SU-DHL-6 (cell line): ENCODE data around the gene COL5A1.

Experiments
- CTCF ChIP-seq: fragments of 200-600 bp; sonication (generic); IDR thresholded peaks from one replicate; pipeline ENCODE4 v1.5.1; 2017; ENCODE audit warnings: antibody characterized with exemption, mild to moderate bottlenecking, low read length, moderate library complexity; ENCODE audit not compliant: insufficient read depth, poor library complexity, severe bottlenecking
- EZH2phosphoT487 ChIP-seq: fragments of 200-600 bp; sonication (generic), shearing (Covaris generic); conservative IDR thresholded peaks from 2 replicates; pipeline ENCODE4 v1.6.1; 2018; ENCODE audit warnings: mild to moderate bottlenecking, antibody characterized with exemption, low read length, moderate library complexity, mixed read lengths

- TF ChIP-seq CTCF (no peak), EZH2phosphoT487 (no peak)
Observed at GRCh38 chr9:134641990-134642384, 384 bp downstream of the COL5A1 start.
